B cell (primary cell): ENCODE results near the gene PPEF1.

Experiments
- EZH2 ChIP-seq: IDR thresholded peaks from 2 replicates; pipeline ENCODE4 v1.6.1; 2012; ENCODE audit warnings: borderline replicate concordance, low read depth, mild to moderate bottlenecking, moderate library complexity, low read length; ENCODE audit not compliant: insufficient read depth, poor library complexity, severe bottlenecking
- TF ChIP-seq, protein P1 (sequence below): fragments of 200-600 bp; IDR thresholded peaks from one replicate; pipeline ENCODE4 v1.8.0; 2022; ENCODE audit warnings: antibody characterized with exemption, mild to moderate bottlenecking

DNA sequence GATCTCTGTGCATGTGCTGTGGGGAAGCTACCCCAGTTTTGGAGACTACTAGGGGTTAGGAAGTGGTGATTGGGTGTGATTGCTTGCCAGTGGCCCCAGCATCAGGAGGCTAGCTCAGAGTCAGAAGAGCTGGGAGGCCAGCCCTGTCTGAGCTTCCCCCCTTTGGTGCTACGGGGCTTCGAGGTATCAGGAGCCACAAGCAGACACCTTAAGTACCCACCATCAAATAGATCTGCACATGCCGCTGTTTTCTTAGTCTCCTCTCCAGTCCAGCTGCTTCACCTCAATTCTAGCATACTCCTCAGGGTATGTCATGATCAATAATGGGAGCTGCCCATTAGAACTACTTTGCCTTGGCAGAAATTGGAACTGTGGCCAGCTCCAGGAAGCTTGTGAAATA lies 10.8 kb upstream of the PPEF1 start:
- TF ChIP-seq, protein P1, sequence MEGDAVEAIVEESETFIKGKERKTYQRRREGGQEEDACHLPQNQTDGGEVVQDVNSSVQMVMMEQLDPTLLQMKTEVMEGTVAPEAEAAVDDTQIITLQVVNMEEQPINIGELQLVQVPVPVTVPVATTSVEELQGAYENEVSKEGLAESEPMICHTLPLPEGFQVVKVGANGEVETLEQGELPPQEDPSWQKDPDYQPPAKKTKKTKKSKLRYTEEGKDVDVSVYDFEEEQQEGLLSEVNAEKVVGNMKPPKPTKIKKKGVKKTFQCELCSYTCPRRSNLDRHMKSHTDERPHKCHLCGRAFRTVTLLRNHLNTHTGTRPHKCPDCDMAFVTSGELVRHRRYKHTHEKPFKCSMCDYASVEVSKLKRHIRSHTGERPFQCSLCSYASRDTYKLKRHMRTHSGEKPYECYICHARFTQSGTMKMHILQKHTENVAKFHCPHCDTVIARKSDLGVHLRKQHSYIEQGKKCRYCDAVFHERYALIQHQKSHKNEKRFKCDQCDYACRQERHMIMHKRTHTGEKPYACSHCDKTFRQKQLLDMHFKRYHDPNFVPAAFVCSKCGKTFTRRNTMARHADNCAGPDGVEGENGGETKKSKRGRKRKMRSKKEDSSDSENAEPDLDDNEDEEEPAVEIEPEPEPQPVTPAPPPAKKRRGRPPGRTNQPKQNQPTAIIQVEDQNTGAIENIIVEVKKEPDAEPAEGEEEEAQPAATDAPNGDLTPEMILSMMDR = no peak
- no peak for TF ChIP-seq EZH2
